ENCODE data around the gene C1orf122.
A peak's percentile ranks its signal among the peaks of the same experiment; 100 is the strongest.

Gene C1orf122

DNA sequence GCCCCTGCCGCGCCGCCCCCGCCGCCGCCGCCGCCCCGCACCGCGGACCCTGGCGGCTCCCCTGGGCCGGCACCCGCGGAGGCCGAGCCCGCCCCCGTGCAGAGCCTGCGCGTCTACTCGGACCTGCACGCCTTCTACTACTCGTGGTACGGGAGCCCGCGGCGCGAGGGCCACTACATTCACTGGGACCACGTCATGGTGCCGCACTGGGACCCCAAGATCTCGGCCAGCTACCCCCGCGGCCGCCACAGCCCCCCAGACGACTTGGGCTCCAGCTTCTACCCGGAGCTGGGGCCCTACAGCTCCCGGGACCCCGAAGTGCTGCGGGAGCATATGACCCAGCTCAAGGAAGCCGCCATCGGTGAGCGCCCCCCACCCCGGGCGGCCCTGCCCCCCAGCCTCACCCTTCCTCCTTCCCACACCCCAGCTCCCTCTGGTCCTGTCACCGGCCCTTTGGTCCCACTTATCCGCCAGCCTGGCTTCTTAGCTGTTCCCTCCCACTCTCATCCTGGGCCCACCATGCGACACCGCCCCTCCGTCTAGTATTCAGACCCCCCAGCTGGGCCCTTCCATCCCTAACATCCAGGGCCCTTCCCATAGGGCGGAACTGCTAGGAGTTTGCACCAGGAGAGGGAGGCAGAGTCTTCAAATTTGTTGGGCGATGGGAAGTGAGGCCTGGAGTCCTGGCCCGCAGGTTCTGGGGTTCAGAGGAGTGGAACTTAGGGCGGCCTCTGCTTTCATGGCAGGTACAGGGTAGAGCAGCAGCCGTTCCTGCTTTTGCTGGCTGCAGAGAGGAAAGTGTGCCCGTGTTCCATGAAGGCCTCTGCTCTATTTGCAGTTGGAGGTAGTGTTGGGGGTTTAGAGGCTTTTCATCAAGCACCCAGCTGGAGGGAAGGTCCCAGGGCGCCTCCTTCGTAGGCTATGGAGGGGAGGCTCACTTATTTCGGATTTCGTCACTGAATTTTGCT, 12.9 kb upstream of the C1orf122 start:
- intact Hi-C loops (cut with DNase I): no loop called here
- peak in 27 of 42 donors; percentile 12 to 62 (median 38) for DNase-seq

DNA sequence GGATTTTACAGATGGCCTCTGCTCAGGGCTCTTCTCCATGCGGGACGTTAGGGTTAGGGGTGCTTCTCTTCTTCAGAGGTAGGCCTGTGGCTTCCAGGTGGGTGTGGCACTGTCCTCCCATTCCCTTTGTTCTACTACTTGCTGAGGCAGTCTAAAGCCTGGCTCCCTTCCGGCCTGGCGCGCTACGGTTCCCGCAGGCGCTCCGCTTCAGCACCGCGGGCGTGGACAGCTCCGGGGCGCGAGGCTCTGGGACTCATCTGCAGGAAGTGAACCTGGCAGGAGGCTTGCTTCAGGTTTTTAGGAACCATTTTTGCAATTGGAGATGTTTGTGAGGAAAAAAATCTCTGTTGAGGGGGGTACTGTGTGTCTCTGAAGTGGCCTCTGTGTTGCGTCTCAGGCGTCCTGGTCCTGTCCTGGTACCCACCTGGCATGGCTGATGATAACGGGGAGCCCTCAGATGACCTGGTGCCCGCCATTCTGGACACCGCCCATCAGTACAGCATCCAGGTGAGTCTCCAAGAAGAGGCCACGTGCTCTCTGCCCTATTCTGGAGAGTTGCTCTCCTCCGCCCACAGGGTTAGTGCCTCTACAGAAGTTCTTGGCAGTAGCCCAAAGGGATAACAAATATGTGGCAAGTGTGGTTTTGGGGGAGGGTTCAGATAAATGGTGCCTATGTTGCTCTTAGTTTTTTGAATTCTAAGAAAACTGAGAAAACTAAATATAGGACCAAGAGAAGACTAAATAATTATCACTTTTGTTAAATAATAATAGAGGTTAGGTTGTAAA, 12.1 kb upstream of the C1orf122 start:
- intact Hi-C loops (cut with DNase I): no loop called here
- DNase-seq: peak in 33 of 42 donors; percentile 16 to 74 (median 49)

DNA sequence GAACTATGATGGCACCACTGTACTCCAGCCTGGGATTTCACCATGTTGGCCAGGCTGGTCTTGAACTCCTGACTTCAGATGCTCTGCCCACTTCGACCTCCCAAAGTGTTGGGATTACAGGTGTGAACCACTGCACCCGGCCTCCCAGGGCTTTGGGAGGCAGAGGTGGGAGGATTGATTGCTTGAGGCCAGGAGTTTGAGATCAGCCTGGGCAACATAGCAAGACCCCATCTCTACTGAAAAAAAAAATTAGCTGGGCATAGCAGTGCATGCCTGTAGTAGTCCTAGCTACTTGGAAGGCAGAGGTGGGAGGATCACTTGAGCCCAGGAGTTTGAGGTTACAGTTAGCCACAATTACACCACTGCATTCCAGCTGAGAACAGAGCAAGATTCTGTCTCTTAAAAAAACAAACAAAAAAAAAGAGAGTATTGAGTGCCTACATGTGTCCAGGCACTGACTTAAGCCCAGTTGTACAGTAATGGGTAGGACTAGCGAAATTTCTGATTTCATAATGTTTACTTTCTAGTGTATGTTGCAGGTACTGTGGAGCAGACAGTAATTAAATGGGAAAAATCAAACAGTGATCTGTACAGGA, 9.7 kb upstream of the C1orf122 start:
- intact Hi-C loops (cut with DNase I): no loop called here
- no peak for DNase-seq

DNA sequence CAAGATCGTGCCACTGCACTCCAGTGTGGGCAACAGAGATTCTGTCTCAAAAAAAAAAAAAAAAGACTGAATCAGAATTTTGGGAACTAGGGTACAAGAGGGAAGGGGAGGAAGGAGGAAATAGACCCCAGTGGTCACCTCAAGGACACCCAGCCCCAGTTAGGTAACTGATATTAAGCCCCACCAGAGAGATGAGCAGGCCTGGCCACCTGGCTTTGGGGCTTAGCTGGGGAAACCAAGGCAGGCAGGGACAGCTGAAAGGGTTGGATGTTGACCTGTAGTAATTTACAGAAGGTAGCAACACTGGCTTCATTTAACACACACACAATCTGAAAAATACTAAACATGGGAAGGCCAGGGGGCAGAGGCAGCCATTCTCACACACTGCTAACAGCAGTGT, 5.2 kb upstream of the C1orf122 start:
- intact Hi-C loops (cut with DNase I): no loop called here
- DNase-seq: no peak

DNA sequence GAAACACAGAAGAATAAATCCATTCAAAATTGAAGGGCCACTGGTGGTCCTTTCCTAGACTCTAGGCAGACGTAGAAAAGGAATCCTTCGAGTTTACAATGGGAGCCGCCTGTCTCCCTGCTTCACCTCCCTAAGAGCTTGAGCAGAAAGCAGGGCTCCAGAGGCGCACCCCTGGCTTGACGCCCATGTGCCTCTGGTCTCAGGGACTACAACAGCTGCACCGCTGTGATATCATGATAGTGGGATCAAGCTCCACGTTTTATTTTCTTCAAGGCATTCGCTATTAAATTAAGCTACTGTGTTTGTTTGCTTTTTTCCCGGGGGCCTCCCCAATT, 403 bp upstream of the C1orf122 start:
- no peak for DNase-seq
- intact Hi-C loops (cut with DNase I): no loop called here

DNA sequence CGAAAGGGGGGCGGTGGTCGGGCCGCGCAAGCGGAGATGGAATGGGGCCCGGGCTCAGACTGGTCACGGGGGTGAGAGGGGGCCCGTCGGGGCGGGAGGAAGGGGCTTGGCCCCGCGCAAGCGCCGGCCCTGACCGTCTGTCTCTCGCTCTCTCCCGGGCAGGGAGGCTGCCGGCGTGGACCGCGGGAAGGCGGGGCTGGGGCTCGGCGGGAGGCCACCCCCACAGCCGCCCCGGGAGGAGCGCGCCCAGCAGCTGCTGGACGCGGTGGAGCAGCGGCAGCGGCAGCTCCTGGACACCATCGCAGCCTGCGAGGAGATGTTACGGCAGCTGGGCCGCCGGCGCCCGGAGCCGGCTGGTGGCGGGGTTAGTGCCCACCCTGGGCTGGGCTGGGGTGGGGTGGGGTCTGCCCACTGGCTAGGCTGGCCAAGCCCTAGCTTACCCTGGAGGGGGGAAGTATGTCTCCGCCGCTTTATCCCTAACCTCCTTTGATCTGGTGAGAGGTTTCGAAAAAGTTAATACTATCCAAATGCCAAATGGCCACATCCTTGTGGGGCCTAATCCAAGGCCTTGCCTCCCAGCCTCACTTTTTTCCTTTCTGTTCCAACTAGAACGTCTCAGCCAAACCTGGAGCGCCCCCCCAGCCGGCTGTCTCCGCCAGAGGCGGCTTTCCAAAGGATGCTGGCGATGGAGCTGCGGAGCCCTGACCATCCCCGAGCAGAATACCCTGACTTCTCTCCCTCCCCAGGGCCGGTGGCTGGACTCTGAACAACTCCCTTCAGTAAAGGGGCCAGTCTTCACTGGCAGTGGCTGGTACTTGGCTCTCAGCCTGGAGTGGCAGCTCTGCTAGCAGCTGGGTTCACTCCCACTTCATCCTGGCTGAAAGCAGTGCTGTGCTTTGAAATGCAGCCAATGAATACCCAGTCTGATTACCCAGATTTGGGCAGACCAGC, 1.1 kb downstream of the C1orf122 start:
- intact Hi-C loops (cut with DNase I): loop anchor here (2.0 kb wide), 2 partner anchors 50 to 118 kb away; partner anchors contain the start of gene MTF1
- peak; percentile 75 to 96 (median 90) for DNase-seq

DNA sequence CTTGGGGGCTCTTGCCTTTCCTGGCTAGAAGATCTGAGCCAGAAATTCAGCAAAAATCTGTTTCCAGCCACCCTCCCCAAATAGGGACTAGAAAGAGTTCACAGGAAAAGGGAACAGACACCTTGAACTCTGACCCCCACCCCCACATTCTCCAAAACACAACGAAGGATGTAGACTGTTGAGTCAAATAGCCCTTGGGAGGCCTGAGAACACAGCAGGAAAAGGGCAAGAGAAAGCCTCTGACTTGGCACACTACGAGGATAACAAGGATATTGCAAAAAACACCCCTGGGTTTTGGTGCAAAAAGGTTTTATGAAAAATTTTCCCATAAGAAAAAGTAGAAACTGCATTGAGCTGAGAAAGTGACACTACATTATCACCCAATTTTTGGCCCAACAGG, 2.4 kb downstream of the C1orf122 start:
- intact Hi-C loops (cut with DNase I): loop anchor here (2.0 kb wide), 2 partner anchors 49 to 119 kb away; partner anchors contain the start of gene MTF1
- no peak for DNase-seq

DNA sequence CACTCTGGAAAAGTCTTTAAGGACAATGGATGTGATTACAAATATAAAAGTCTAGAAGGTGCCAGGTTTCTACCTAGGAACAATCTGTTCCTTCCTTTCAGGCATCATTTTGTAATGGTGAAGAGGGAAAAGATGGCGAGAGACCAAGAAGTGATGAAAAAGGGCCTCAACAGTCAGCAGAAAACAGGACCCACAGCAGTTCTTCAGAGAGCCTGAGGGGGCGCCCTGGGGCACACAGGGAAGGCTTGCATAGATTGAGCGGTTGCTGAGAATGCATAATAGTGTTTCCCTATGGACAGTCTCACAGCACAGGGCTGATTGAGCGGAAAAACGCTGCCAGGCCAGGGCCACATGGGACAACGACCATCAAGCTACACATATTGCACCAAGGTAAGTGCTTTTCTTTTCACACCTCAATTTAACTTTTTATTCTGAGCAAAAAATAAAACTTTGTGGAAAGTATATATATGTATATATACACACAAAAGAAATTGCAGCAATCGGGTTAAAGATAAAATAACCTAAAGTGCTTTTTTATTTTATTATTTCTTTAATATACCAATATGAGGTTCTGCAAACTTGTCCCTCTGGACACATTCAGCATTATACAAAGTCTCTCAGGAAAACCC, 3.6 kb downstream of the C1orf122 start:
- peak in 41 of 42 donors; percentile 43 to 88 (median 70) for DNase-seq
- intact Hi-C loops (cut with DNase I): no loop called here

DNA sequence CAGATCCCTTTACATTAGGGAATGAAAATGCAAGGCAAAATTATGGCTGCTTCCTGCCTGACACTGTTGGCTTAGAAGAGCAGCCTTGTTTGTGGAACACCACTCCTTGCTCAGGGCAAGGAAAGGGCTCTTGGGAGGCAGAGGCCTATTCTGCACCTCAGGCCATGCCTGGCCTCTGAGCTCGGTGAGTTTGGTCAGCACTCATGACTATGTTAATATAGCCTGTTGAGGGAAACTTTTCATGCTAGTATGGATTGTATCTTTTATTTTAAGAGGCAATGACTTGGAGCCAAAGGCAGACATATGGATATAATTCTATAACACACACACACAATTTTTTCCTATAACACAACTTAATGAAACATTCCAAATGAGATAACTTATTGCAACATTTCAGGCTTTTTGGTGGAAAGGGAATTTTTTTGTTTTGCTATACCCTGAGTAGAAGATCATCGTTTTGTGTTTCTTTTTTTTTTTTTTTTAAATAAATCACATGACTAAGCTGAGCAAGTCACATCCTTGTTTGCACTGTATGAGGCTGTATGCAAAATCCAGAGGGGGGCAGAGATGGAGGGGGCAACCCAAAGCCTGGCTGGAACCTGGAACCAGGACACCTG, 6.0 kb downstream of the C1orf122 start:
- intact Hi-C loops (cut with DNase I): no loop called here
- no peak for DNase-seq

DNA sequence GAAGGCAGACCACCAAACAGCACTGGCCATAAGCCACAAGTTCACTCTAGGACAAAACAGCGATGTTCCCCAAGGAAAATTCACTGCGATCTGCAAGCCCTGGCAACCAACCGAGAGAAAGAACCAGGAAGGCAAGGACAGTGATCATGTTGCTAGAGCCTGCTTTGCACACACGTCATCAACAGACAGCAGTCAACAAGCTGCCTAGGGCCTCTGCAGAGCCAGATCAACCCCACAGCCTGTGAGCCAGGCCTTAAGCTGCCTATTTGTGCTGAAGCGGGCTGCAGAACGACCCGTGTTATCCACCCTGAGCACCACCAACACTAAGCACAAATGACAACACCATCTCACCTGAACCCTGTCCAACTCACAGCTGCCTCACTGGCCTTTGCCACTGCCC, 6.7 kb downstream of the C1orf122 start:
- peak in 24 of 42 donors; percentile 15 to 70 (median 44) for DNase-seq
- intact Hi-C loops (cut with DNase I): no loop called here

DNA sequence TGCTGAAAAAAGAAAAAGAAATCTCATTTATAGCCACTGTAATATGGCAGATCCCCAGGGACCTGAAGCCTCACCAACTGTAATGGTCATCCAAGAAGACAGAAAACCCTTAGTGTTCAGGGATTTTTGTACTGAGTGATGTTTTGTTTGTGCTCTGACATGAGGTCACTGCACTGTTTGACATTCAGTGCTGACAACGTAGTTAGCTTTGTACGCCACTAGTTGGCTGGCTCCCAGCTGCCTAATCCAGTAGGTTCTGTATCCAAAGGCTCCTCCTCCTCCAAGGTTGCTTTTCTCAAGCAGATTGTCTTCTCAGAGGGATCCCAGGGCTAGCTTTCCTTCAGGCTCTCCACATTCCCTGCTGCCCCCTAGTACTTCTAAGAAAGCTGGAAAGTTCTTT, 9.9 kb downstream of the C1orf122 start:
- peak in 41 of 42 donors; percentile 39 to 89 (median 73) for DNase-seq
- intact Hi-C loops (cut with DNase I): no loop called here

DNA sequence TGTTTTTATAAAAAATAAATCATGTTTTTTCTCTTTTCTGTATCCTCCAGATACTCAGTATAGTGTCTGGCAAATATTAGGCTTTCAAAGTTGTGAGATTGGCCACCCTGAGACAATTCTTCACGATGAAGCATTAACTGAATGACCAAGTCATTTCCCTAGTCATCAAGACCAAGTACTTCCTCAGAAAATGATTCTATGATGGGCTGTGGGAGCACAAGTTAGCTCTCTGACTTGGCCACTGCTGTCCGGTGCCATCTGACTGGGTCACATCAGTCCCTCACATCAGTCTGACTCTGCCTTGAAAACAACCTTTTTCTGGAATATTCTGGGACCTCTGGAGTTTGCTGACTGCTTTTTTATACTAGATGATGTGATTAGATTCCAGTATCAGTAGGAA, 13.9 kb downstream of the C1orf122 start:
- no peak for DNase-seq
- intact Hi-C loops (cut with DNase I): no loop called here

DNA sequence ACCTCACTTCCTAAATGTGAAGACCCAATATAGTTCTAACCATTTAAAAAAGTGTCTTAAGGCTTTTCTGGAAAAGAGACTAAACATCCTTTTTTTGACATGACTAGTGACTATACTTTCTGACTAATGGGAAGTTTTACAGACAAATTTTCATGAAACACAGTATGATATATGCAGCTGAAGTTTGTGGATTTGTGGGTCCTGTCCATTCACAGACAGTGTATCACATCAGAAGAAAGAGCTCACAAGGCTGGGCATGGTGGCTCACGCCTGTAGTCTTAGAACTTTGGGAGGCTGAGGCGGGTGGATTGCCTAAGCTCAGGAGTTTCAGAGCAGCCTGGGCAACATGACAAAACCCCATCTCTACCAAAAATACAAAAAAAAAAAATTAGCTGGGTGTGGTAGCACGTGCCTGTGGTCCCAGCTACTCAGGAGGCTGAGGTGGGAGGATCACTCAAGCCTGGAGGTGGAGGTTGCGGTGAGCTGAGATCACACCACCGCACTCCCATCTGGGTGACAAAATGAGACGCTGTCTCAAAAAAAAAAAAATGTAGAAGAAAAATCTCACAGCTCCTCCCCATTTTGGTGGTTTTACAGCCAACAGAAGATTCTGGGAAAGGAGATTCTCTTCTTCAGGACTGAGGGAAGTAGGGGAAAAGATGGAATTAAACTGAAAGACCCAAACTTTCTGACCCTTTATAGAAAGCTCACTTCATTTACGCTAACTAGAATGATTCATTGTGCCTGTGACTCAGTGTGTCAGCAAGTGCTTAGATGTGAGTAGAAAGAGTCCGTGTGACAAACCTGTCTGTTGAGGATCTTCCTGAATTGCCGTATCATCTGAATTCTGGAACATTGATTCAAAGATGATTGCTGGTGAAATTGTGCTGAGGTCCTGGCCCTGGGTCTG, 15.6 kb downstream of the C1orf122 start:
- peak in 7 of 42 donors; percentile 8 to 48 (median 39) for DNase-seq
- intact Hi-C loops (cut with DNase I): no loop called here

DNA sequence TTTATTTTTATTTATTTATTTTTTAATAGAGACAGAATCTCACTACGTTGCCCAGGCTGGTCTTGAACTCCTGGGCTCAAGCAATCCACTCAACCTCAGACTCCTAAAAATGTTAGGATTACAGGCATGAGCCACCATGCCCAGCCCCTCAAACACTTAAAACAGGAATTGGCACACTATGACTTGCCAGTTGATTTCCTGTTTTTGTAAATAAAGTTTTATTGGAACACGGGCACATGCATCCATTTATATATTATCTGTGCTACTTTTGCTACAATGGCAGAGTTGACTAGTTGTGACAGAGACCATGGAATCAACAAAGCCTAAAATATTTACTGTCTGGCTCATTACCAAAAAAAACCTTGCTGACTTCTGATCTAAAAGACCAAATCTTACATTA, 16.4 kb downstream of the C1orf122 start:
- intact Hi-C loops (cut with DNase I): no loop called here
- no peak for DNase-seq

DNA sequence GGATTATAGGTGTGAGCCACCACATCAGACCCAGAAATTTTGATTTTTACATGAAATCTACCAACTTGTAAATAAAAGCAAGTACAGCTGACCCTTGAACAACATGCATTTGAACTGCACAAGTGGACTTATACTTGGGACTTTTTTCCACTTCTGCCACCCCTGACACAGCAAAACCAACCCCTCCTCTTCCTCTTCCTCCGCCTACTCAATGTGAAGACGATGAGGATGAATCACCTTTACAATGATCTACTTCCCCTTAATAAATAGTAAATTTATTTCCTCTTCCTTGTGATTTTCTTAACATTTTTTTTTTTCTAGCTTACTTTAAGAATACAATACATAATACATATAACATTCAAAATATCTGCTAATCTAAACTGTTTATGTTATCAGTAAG, 17.9 kb downstream of the C1orf122 start:
- intact Hi-C loops (cut with DNase I): no loop called here
- DNase-seq: no peak

DNA sequence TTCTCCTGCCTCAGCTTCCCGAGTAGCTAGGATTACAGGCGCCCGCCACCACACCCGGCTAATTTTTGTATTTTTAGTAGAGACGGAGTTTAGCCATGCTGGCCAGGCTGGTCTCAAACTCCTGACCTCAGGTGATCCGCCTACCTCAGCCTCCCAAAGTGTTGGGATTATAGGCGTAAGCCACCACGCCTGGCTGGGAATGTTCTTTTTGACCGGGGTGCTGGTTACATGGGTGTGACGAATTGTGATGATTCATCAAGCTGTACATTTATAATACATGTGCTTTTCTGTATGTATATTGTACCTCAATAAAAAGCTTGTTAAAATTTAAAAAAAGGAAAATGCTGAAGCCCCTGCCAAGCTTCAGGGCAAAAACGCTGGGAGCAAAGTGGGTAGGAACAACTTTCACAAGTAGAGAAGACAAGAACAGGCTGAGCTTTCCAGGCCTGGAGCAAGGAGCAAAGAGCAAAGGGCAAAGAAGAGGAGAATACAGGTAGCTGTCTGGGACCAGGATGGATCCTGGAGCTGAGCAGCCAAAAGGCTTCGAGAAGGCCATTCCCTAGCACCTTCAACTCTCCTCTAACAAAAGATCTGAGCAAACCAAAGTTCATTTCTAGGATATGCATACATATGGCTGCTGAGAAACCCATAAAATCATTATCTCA, 21.0 kb downstream of the C1orf122 start:
- no peak for DNase-seq
- intact Hi-C loops (cut with DNase I): no loop called here
